SJSA1 (cell line): ENCODE measurements around the gene PHF11. TPM values are rescaled to one million over a fixed set of nuclear protein-coding genes. Genes with fewer than 3 reads are reported as not detected.

Experiments
- DNase-seq, 2 experiments: peaks; one replicate each; pipeline ENCODE4 v3.0.0-alpha.2; 2015 to 2020; ENCODE audit warnings: low spot score in 2 of 2, low read depth in 1 of 2
- H3K27ac ChIP-seq: fragments of 250-450 bp; sonication (Bioruptor Pico); 2 replicates; pipeline ENCODE4 v1.5.1; 2020; ENCODE audit warnings: mild to moderate bottlenecking, moderate library complexity
- H3K27me3 ChIP-seq: fragments of 250-450 bp; sonication (Bioruptor Pico); replicated peaks from 2 replicates; pipeline ENCODE4 v1.5.1; 2020; ENCODE audit warnings: mild to moderate bottlenecking, moderate library complexity
- H3K36me3 ChIP-seq: fragments of 250-450 bp; sonication (Bioruptor Pico); 2 replicates; pipeline ENCODE4 v1.5.1; 2020; ENCODE audit warnings: mild to moderate bottlenecking
- H3K4me1 ChIP-seq: fragments of 250-450 bp; sonication (Bioruptor Pico); replicated peaks from 2 replicates; pipeline ENCODE4 v1.6.1; 2021; ENCODE audit warnings: mild to moderate bottlenecking
- H3K4me3 ChIP-seq: fragments of 250-450 bp; sonication (Bioruptor Pico); 2 replicates; pipeline ENCODE4 v1.5.1; 2020; ENCODE audit warnings: mild to moderate bottlenecking
- H3K9me3 ChIP-seq: fragments of 250-450 bp; sonication (Bioruptor Pico); replicated peaks from 2 replicates; pipeline ENCODE4 v1.5.1; 2020; ENCODE audit warnings: mild to moderate bottlenecking
- total RNA-seq: library from RNA; depleted of rRNA; stranded (reverse); fragments of >200 nt; shearing (Covaris generic); gene quantifications from 2 replicates; pipeline ENCODE4 v1.2.3, GENCODE V29; 2014

The PHF11 gene
- total RNA-seq, 1 experiment from 2014 or later = 20.1 TPM

GRCh38 chr13:49516467-49516866 lies 20.7 kb downstream of the PHF11 start:
- Histone ChIP-seq H3K4me3 (no peak overlapping the region), H3K36me3 (peaks cover 16% of the 10 kb centered on the region), H3K27ac (no peak overlapping the region), H3K27me3 (no peaks in the 10 kb centered on the region), H3K9me3 (no peaks in the 10 kb centered on the region), H3K4me1 (no peaks in the 10 kb centered on the region)
- no peak for DNase-seq

DNA sequence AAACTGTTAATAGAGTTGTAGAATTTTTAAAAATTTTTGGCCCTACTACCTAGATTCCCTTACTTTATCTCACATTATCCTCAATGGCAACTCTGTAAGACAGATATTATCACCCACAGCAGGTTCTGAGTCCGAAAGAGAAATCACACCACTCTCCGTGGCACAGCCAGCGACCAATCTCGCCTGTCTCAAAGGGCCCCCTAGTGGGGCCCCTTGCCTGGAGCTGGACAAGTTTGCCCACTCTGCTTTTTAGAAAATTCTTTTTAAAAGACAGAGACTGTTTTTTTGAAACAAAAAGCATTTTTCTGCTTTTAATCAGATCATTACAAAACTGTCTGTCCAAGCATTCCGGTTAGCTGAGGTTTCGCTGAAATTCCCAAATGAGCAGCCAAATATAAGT lies 21.7 kb downstream of the PHF11 start:
- no peaks in the 10 kb centered on the region for H3K27me3 ChIP-seq
- no peaks in the 10 kb centered on the region for H3K4me1 ChIP-seq
- no peak overlapping the region for H3K27ac ChIP-seq
- H3K9me3 ChIP-seq = no peaks in the 10 kb centered on the region
- peaks cover 23% of the 10 kb centered on the region for H3K36me3 ChIP-seq
- no peak overlapping the region for H3K4me3 ChIP-seq
- no peak for DNase-seq

- Histone ChIP-seq H3K27ac (no peak overlapping the region), H3K4me3 (no peak overlapping the region), H3K27me3 (no peaks in the 10 kb centered on the region), H3K36me3 (peaks cover 21% of the 10 kb centered on the region), H3K4me1 (peaks cover 4% of the 10 kb centered on the region; the same call in 1 of the 2 replicates), H3K9me3 (no peaks in the 10 kb centered on the region)
- DNase-seq = no peak
Observed at GRCh38 chr13:49521224-49521623, 25.5 kb downstream of the PHF11 start.

GRCh38 chr13:49524740-49525501 lies 29.2 kb downstream of the PHF11 start:
- Histone ChIP-seq H3K27me3 (no peaks in the 10 kb centered on the region), H3K9me3 (no peaks in the 10 kb centered on the region)
- DNase-seq = peak in 1 of 2 experiments; percentile 4

GRCh38 chr13:49527123-49527522 lies 31.4 kb downstream of the PHF11 start:
- Histone ChIP-seq H3K4me3 (no peak overlapping the region), H3K9me3 (no peaks in the 10 kb centered on the region), H3K27ac (no peak overlapping the region), H3K36me3 (peaks cover 26% of the 10 kb centered on the region), H3K4me1 (peaks cover 10% of the 10 kb centered on the region; the same call in 1 of the 2 replicates), H3K27me3 (no peaks in the 10 kb centered on the region)
- DNase-seq = no peak

More at GRCh38 chr13:49524740-49525501, 29.2 kb downstream of the PHF11 start:
- no peak overlapping the region for H3K27ac ChIP-seq
- peaks cover 10% of the 10 kb centered on the region; the same call in 1 of the 2 replicates for H3K4me1 ChIP-seq
- no peak overlapping the region for H3K4me3 ChIP-seq
- peaks cover 35% of the 10 kb centered on the region for H3K36me3 ChIP-seq

DNA sequence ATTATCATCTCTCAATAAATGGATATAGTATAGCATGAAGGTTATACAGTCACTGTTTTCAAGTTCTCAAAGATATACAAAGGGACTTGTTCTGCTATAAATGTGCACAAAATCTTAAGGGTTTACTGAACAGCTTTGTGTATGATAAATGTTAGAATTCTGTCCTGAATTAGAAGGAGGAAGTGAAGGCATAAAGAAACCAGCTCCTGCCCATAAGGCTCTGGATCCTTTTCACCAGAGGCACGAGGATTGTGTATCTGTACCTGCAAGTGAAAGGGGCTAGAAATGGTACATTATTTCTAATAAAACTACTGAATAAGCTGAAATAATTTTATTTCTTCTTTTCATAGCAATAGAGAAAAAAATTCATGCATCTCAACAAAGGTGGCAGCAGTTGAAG lies 32.4 kb downstream of the PHF11 start:
- H3K36me3 ChIP-seq = peaks cover 28% of the 10 kb centered on the region
- DNase-seq = no peak
- H3K27ac ChIP-seq = no peak overlapping the region
- H3K4me3 ChIP-seq = no peak overlapping the region
- no peaks in the 10 kb centered on the region for H3K27me3 ChIP-seq
- H3K9me3 ChIP-seq = no peaks in the 10 kb centered on the region
- peaks cover 10% of the 10 kb centered on the region; the same call in 1 of the 2 replicates for H3K4me1 ChIP-seq

DNA sequence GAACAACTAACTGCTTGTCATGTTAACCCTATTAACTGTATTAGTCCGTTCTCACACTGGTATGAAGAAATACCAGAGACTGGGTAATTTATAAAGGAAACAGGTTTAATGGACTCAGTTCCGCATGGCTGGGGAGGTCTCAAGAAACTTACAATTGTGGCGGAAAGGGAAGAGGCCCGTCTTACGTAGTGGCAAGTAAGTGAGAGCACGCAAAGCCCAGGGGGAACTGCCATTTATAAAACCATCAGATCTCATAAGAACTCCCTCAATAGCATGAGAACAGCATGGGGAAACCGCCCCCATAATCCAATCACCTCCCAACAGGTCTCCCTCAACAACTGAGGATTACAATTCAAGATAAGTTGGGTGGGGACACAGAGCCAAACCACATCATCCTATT lies 34.7 kb downstream of the PHF11 start:
- H3K36me3 ChIP-seq = peaks cover 35% of the 10 kb centered on the region
- no peak for DNase-seq
- H3K27ac ChIP-seq = no peak overlapping the region
- H3K4me1 ChIP-seq = peaks cover 7% of the 10 kb centered on the region; the same call in 1 of the 2 replicates
- H3K27me3 ChIP-seq = no peaks in the 10 kb centered on the region
- H3K9me3 ChIP-seq = no peaks in the 10 kb centered on the region
- no peak overlapping the region for H3K4me3 ChIP-seq

DNA sequence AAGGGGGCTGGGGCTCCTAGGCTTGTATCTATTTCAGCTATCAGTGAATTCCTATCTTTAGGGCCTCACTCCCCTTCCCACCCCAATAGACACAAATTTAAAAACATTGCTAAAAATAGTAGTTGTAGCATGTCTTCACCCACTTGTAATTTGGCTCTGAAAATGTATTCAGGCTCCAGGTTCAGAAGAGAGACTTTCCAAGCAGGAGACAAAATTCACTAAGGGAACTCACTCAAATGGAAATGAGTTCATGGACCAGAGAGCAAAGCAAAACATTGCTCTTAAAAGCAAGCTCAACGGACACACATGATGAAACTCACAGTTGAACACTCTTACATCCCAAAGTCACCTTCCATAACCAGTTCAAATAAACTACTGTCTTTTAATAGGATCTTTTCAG lies 36.8 kb downstream of the PHF11 start:
- H3K9me3 ChIP-seq = no peaks in the 10 kb centered on the region
- H3K36me3 ChIP-seq = peaks cover 33% of the 10 kb centered on the region
- no peak overlapping the region for H3K27ac ChIP-seq
- H3K4me3 ChIP-seq = no peak overlapping the region
- DNase-seq = no peak
- H3K27me3 ChIP-seq = no peaks in the 10 kb centered on the region
- no peaks in the 10 kb centered on the region for H3K4me1 ChIP-seq

- no peak overlapping the region for H3K4me3 ChIP-seq
- peaks cover 37% of the 10 kb centered on the region for H3K36me3 ChIP-seq
- no peaks in the 10 kb centered on the region for H3K4me1 ChIP-seq
- no peak for DNase-seq
- no peak overlapping the region for H3K27ac ChIP-seq
- H3K9me3 ChIP-seq = no peaks in the 10 kb centered on the region
- H3K27me3 ChIP-seq = no peaks in the 10 kb centered on the region
Observed at GRCh38 chr13:49533011-49533410, 37.3 kb downstream of the PHF11 start.

- Histone ChIP-seq H3K4me1 (no peaks in the 10 kb centered on the region), H3K27me3 (no peaks in the 10 kb centered on the region), H3K27ac (no peak overlapping the region), H3K4me3 (no peak overlapping the region), H3K36me3 (peaks cover 34% of the 10 kb centered on the region), H3K9me3 (no peaks in the 10 kb centered on the region)
- no peak for DNase-seq
Observed at GRCh38 chr13:49533591-49534269, 38.0 kb downstream of the PHF11 start.

- Histone ChIP-seq H3K27ac (no peak overlapping the region), H3K4me1 (peaks cover 15% of the 10 kb centered on the region), H3K27me3 (no peaks in the 10 kb centered on the region), H3K4me3 (no peak overlapping the region), H3K36me3 (peaks cover 32% of the 10 kb centered on the region), H3K9me3 (no peaks in the 10 kb centered on the region)
- no peak for DNase-seq
Observed at GRCh38 chr13:49536144-49536873, 40.6 kb downstream of the PHF11 start.

GRCh38 chr13:49538404-49538803 lies 42.7 kb downstream of the PHF11 start:
- Histone ChIP-seq H3K27ac (no peak overlapping the region), H3K9me3 (no peaks in the 10 kb centered on the region), H3K27me3 (no peaks in the 10 kb centered on the region), H3K36me3 (peaks cover 29% of the 10 kb centered on the region), H3K4me1 (peaks cover 15% of the 10 kb centered on the region), H3K4me3 (no peak overlapping the region)
- no peak for DNase-seq

- Histone ChIP-seq H3K4me3 (no peak overlapping the region), H3K27me3 (no peaks in the 10 kb centered on the region), H3K4me1 (peaks cover 15% of the 10 kb centered on the region), H3K27ac (0 out of 2 replicates have a peak overlapping the region, but pooled peaks have one; percentile 83), H3K36me3 (peaks cover 26% of the 10 kb centered on the region), H3K9me3 (no peaks in the 10 kb centered on the region)
- DNase-seq = no peak
Observed at GRCh38 chr13:49539313-49539712, 43.6 kb downstream of the PHF11 start.

- Histone ChIP-seq H3K27ac (peak overlapping the region; percentile 83), H3K27me3 (no peaks in the 10 kb centered on the region), H3K36me3 (peaks cover 26% of the 10 kb centered on the region), H3K4me1 (peaks cover 15% of the 10 kb centered on the region), H3K4me3 (no peak overlapping the region), H3K9me3 (no peaks in the 10 kb centered on the region)
- DNase-seq = peak in 1 of 2 experiments; percentile 2
Observed at GRCh38 chr13:49539746-49540145, 44.0 kb downstream of the PHF11 start.
